PC-9 (cell line): Measurements from ENCODE around the gene CNKSR3. TPM values are rescaled to one million over a fixed set of nuclear protein-coding genes. Genes with fewer than 3 reads are reported as not detected.

Source experiments
- BruUV-seq: library from RNA; stranded (reverse); fragments of 400-500 nt; replicated peaks from 2 replicates; lab custom pipeline; 2021; lab: Mats Ljungman, UMichigan
- CTCF ChIA-PET: fragments of 300-600 bp; sonication (Branson Sonifier 250); formaldehyde crosslinking; loops from one replicate; lab custom pipeline; 2022; ENCODE audit warnings: antibody characterized with exemption; lab: Charles Lee
- POLR2A ChIA-PET: fragments of 300-600 bp; sonication (Branson Sonifier 250); formaldehyde crosslinking; loops from one replicate; lab custom pipeline; 2022; ENCODE audit warnings: antibody characterized with exemption; ENCODE audit not compliant: unreplicated experiment; lab: Charles Lee
- DNase-seq, 2 experiments: peaks; one replicate each; pipeline versions ENCODE4 v3.0.0 to v3.0.0-alpha.2; 2015 to 2022; ENCODE audit warnings: mixed read lengths in 1 of 2
- H2AFZ ChIP-seq: fragments of 200-600 bp; sonication (generic); 2 replicates; pipeline ENCODE4 v1.8.1; 2017; ENCODE audit warnings: antibody characterized with exemption
- H3F3A ChIP-seq: fragments of 200-600 bp; sonication (generic); 2 replicates; pipeline ENCODE4 v1.8.1; 2017; ENCODE audit warnings: antibody characterized with exemption, mild to moderate bottlenecking, low read depth; ENCODE audit not compliant: insufficient read depth
- H3K27ac ChIP-seq: fragments of 200-600 bp; sonication (generic); 2 replicates; pipeline ENCODE4 v1.6.1; 2016; ENCODE audit warnings: mixed run types
- H3K27me3 ChIP-seq: fragments of 200-600 bp; sonication (generic); 2 replicates; pipeline ENCODE4 v1.6.1; 2016; ENCODE audit warnings: low read depth, mixed run types; ENCODE audit not compliant: insufficient read depth
- H3K36me3 ChIP-seq: fragments of 200-600 bp; sonication (generic); 2 replicates; pipeline ENCODE4 v1.6.1; 2016; ENCODE audit warnings: low read depth, mixed run types
- H3K4me1 ChIP-seq: fragments of 200-600 bp; sonication (generic); replicated peaks from 2 replicates; pipeline ENCODE4 v1.6.1; 2016; ENCODE audit warnings: mixed run types; ENCODE audit not compliant: insufficient read depth
- H3K4me2 ChIP-seq: fragments of 200-600 bp; sonication (generic); 2 replicates; pipeline ENCODE4 v1.6.1; 2017; ENCODE audit warnings: mixed run types
- H3K4me3 ChIP-seq: fragments of 200-600 bp; sonication (generic); 2 replicates; pipeline ENCODE4 v1.6.1; 2016; ENCODE audit warnings: mixed run types
- H3K79me2 ChIP-seq: fragments of 200-600 bp; sonication (generic); 2 replicates; pipeline ENCODE4 v1.6.1; 2017; ENCODE audit warnings: low read depth, mixed run types
- H3K9me2 ChIP-seq: fragments of 200-600 bp; sonication (generic); 2 replicates; pipeline ENCODE4 v1.8.1; 2017; ENCODE audit warnings: mild to moderate bottlenecking; ENCODE audit not compliant: insufficient read depth
- H3K9me3 ChIP-seq: fragments of 200-600 bp; sonication (generic); 2 replicates; pipeline ENCODE4 v1.8.1; 2016; ENCODE audit warnings: low read depth; ENCODE audit not compliant: insufficient read depth
- H4K20me1 ChIP-seq: fragments of 200-600 bp; sonication (generic); 2 replicates; pipeline ENCODE4 v1.8.1; 2017; ENCODE audit not compliant: insufficient read depth
- CTCF ChIP-seq: fragments of 200-600 bp; sonication (generic); conservative IDR thresholded peaks from 2 replicates; pipeline ENCODE4 v1.6.1; 2017; ENCODE audit warnings: mixed run types, antibody characterized with exemption, mild to moderate bottlenecking, moderate library complexity
- EZH2 ChIP-seq: fragments of 200-600 bp; sonication (generic); IDR thresholded peaks from 2 replicates; pipeline ENCODE4 v1.8.0; 2017; ENCODE audit warnings: antibody characterized with exemption, low read depth
- intact Hi-C: fragments of 100-400 bp; cut with micrococcal nuclease; formaldehyde crosslinking; loops from one replicate; pipeline ENCODE4 v1.10.0; 2022; ENCODE audit not compliant: unreplicated experiment
- total RNA-seq: library from RNA; stranded (reverse); gene quantifications from 2 replicates; pipeline ENCODE4 v1.2.3, GENCODE V29; 2021

Gene CNKSR3
- total RNA-seq, 1 experiment from 2014 or later = 4.7 TPM

GRCh38 chr6:154469306-154469935, 41.1 kb downstream of the CNKSR3 start:
- no TSS peak for BruUV-seq
- H3K9me3 ChIP-seq = no peaks in the 10 kb centered on the region; the same call in 1 of the 2 replicates
- H3K27me3 ChIP-seq = no peaks in the 10 kb centered on the region
- intact Hi-C loops = no loop called here
- no peak overlapping the region for H2AFZ ChIP-seq
- ChIA-PET POLR2A (no interaction called here), CTCF (no interaction called here)
- H3K4me2 ChIP-seq = no peak overlapping the region
- no peaks in the 10 kb centered on the region for H3K79me2 ChIP-seq
- no peaks in the 10 kb centered on the region for H3K36me3 ChIP-seq
- H3F3A ChIP-seq = peaks cover 1% of the 10 kb centered on the region; the same call in 1 of the 2 replicates
- H4K20me1 ChIP-seq = no peaks in the 10 kb centered on the region
- no peak overlapping the region for H3K4me3 ChIP-seq
- DNase-seq = no peak
- H3K27ac ChIP-seq = no peak overlapping the region
- H3K4me1 ChIP-seq = peaks cover 1% of the 10 kb centered on the region; the same call in 1 of the 2 replicates
- no peak for TF ChIP-seq CTCF
- TF ChIP-seq EZH2 = no peak
- no peaks in the 10 kb centered on the region for H3K9me2 ChIP-seq

- Histone ChIP-seq H3K9me3 (no peaks in the 10 kb centered on the region; the same call in 1 of the 2 replicates), H3F3A (no peaks in the 10 kb centered on the region), H3K27ac (no peak overlapping the region), H2AFZ (no peak overlapping the region), H3K27me3 (no peaks in the 10 kb centered on the region), H3K4me1 (no peaks in the 10 kb centered on the region), H3K4me2 (no peak overlapping the region), H4K20me1 (no peaks in the 10 kb centered on the region), H3K36me3 (no peaks in the 10 kb centered on the region), H3K9me2 (no peaks in the 10 kb centered on the region), H3K4me3 (no peak overlapping the region), H3K79me2 (no peaks in the 10 kb centered on the region)
- TF ChIP-seq CTCF = no peak
- BruUV-seq = no TSS peak
- POLR2A ChIA-PET = no interaction called here
- no peak for DNase-seq
- CTCF ChIA-PET = no interaction called here
- intact Hi-C loops = no loop called here
Observed at GRCh38 chr6:154468760-154469159, 41.7 kb downstream of the CNKSR3 start.

- Histone ChIP-seq H4K20me1 (no peaks in the 10 kb centered on the region), H3F3A (no peaks in the 10 kb centered on the region), H3K27me3 (no peaks in the 10 kb centered on the region), H3K9me2 (no peaks in the 10 kb centered on the region), H3K4me1 (no peaks in the 10 kb centered on the region), H3K36me3 (no peaks in the 10 kb centered on the region), H3K4me2 (no peak overlapping the region), H3K9me3 (no peaks in the 10 kb centered on the region; the same call in 1 of the 2 replicates), H3K4me3 (no peak overlapping the region), H3K27ac (no peak overlapping the region), H3K79me2 (no peaks in the 10 kb centered on the region), H2AFZ (no peak overlapping the region)
- no TSS peak for BruUV-seq
- intact Hi-C loops = no loop called here
- no peak for TF ChIP-seq CTCF
- TF ChIP-seq EZH2 = no peak
- ChIA-PET CTCF (no interaction called here), POLR2A (no interaction called here)
- no peak for DNase-seq
Observed at GRCh38 chr6:154466971-154467679, 43.4 kb downstream of the CNKSR3 start.
